H1 (cell line): ENCODE measurements around the gene ATP2C1. TPM values are rescaled to one million over a fixed set of nuclear protein-coding genes. Genes with fewer than 3 reads are reported as not detected.

Experiments used
- BCL11A ChIP-seq, 2 experiments: IDR thresholded peaks; one replicate each; pipeline ENCODE4 v1.6.1; 2011; ENCODE audit warnings: low read depth in 2 of 2, low read length in 2 of 2, mild to moderate bottlenecking in 2 of 2
- CTCF ChIP-seq, 3 experiments: IDR thresholded peaks; 1 replicate in 2 of 3; 2 replicates in 1 of 3; pipeline versions ENCODE4 v1.5.1 to v1.6.1; 2011; ENCODE audit warnings: low read length in 3 of 3, mild to moderate bottlenecking in 3 of 3, inconsistent platforms in 2 of 3, low read depth in 1 of 3, moderate library complexity in 1 of 3; ENCODE audit not compliant: insufficient read depth in 1 of 3; ENCODE audit errors: control extremely low read depth in 1 of 3
- JUND ChIP-seq: IDR thresholded peaks from 2 replicates; pipeline ENCODE4 v1.6.1; 2011; ENCODE audit warnings: mild to moderate bottlenecking, improper control_type of control experiment, low read length
- PHF8 ChIP-seq: fragments of 200-600 bp; sonication (generic); conservative IDR thresholded peaks from 2 replicates; pipeline ENCODE4 v1.7.1; 2012; ENCODE audit warnings: low read depth, mild to moderate bottlenecking, inconsistent platforms, low read length, moderate library complexity
- SP1 ChIP-seq: IDR thresholded peaks from 2 replicates; pipeline ENCODE4 v1.6.1; 2011; ENCODE audit warnings: low read depth, low read length
- SP4 ChIP-seq: IDR thresholded peaks from 2 replicates; pipeline ENCODE4 v1.6.1; 2012; ENCODE audit warnings: low read length, inconsistent platforms
- SRF ChIP-seq: IDR thresholded peaks from 2 replicates; pipeline ENCODE4 v1.6.1; 2011; ENCODE audit warnings: mild to moderate bottlenecking, low read depth, low read length, moderate library complexity
- TBP ChIP-seq: IDR thresholded peaks from 2 replicates; pipeline ENCODE4 v1.6.1; 2011; ENCODE audit warnings: low read depth, low read length, improper control_type of control experiment
- polyA plus RNA-seq, 7 experiments: library from polyadenylated mRNA; depleted of rRNA in 3 of 7; stranded (reverse) in 5 of 7; unstranded in 2 of 7; fragments of >200 nt in 5 of 7; fragments of 200-250 nt in 2 of 7; gene quantifications; 1 replicate in 5 of 7; 2 replicates in 1 of 7; 4 replicates in 1 of 7; pipeline versions ENCODE4 v1.2.1 to v1.2.3, GENCODE V29; 2011 to 2013; ENCODE audit warnings: missing spikeins in 2 of 7, mixed read lengths in 2 of 7
- total RNA-seq: library from RNA; stranded (reverse); fragmentation: NEBNext Ultra II Directional; extraction: Animal tissue kit (Norgen Biotek cat#: 25700); gene quantifications from 2 replicates; pipeline ENCODE4 v1.2.1, GENCODE V29; 2021

ATP2C1 gene
- total and polyA plus RNA-seq, 2 of the 8 experiments (the other 6 are each of a cell fraction or from before 2014, with no cell fraction given): 50.7 to 68.5 TPM

GRCh38 chr3:130990282-130990681 is 96.4 kb downstream of the ATP2C1 start (continued):
- TF ChIP-seq BCL11A (IDR thresholded peaks at IDR 0.05; ENCODE audit: low read depth in 2 of 2, low read length in 2 of 2) (no peak), CTCF (IDR thresholded peaks at IDR 0.05; ENCODE audit: control extremely low read depth in 1 of 3, insufficient read depth in 1 of 3, low read depth in 1 of 3, low read length in 3 of 3) (no peak), TBP (no peak), JUND (no peak), PHF8 (no peak), SP1 (no peak), SP4 (no peak), SRF (no peak)
